Muscle of leg (tissue), 11 donors: ENCODE measurements around the gene CHERP. TPM values are rescaled to one million over a fixed set of nuclear protein-coding genes. Genes with fewer than 3 reads are reported as not detected.
"Not testable (repeated sequence)": the region's sequence is repeated elsewhere in the genome, so short reads cannot be mapped to it uniquely, and the experiment has no call there.

Experiments
- DNase-seq: peaks from one replicate; pipeline ENCODE4 v3.0.0; 2013
- H3K27ac ChIP-seq: one replicate; pipeline ENCODE4 v1.5.1; 2013; ENCODE audit warnings: mild to moderate bottlenecking, low read length, control low read depth
- H3K27me3 ChIP-seq: one replicate; pipeline ENCODE4 v1.6.1; 2013; ENCODE audit warnings: low read length; ENCODE audit not compliant: control insufficient read depth, insufficient read depth
- H3K36me3 ChIP-seq: one replicate; pipeline ENCODE4 v1.6.1; 2013; ENCODE audit warnings: low read length; ENCODE audit not compliant: control insufficient read depth, insufficient read depth
- H3K4me1 ChIP-seq: one replicate; pipeline ENCODE4 v1.6.1; 2013; ENCODE audit warnings: low read length; ENCODE audit not compliant: control insufficient read depth, insufficient read depth
- H3K4me3 ChIP-seq: one replicate; pipeline ENCODE4 v1.5.1; 2013; ENCODE audit warnings: low read length, control low read depth
- H3K9me3 ChIP-seq: replicated peaks from 2 replicates; pipeline ENCODE4 v1.6.1; 2013; ENCODE audit warnings: low read depth, low read length; ENCODE audit not compliant: control insufficient read depth
- WGBS: methylation state at CpG from one replicate; pipeline ENCODE4 v1.1.5; 2013; ENCODE audit warnings: missing lambda C conversion rate; ENCODE audit not compliant: insufficient coverage; 5-methylcytosine and 5-hydroxymethylcytosine counted together
- polyA plus RNA-seq, 8 donors: library from polyadenylated mRNA; unstranded; fragments of 120-200 nt; gene quantifications; one replicate each; pipeline versions ENCODE4 v1.2.1 to v1.2.3, GENCODE V29; 2013; ENCODE audit warnings: inconsistent platforms in 1 of 8, low replicate concordance in 1 of 8; ENCODE audit not compliant: insufficient read length in 8 of 8, insufficient read depth in 1 of 8
- total RNA-seq: library from RNA; stranded (reverse); fragments of 120-200 nt; gene quantifications from one replicate; pipeline ENCODE4 v1.2.4, GENCODE V29; 2013

The CHERP gene
- total and polyA plus RNA-seq, 9 donors: 3.5 to 42.4 (median 35.8) TPM

- not testable (repeated sequence) for H3K4me3 ChIP-seq, H3K27ac ChIP-seq, H3K27me3 ChIP-seq, DNase-seq, H3K9me3 ChIP-seq
- Histone ChIP-seq H3K36me3 (peaks cover 21% of the 10 kb centered on the region), H3K4me1 (peaks cover 18% of the 10 kb centered on the region)
- WGBS: no CpG with 5 or more reads among the region's 6 CpGs
These were observed 1.5 kb upstream of the CHERP start for GRCh38 chr19:16543734-16544133.

- Histone ChIP-seq H3K27ac (peak overlapping the region; percentile 84), H3K36me3 (peaks cover 27% of the 10 kb centered on the region), H3K4me1 (peaks cover 18% of the 10 kb centered on the region), H3K27me3 (no peaks in the 10 kb centered on the region), H3K4me3 (peak overlapping the region; percentile 80), H3K9me3 (no peaks in the 10 kb centered on the region)
- no peak for DNase-seq
- WGBS: 2% methylated on average over 7 of the region's 15 CpGs
These were observed 754 bp upstream of the CHERP start for GRCh38 chr19:16542910-16543472.

GRCh38 chr19:16541526-16542044, 652 bp downstream of the CHERP start:
- Histone ChIP-seq H3K4me3 (peak overlapping the region; percentile 80), H3K27ac (peak overlapping the region; percentile 92), H3K9me3 (no peaks in the 10 kb centered on the region), H3K36me3 (peaks cover 37% of the 10 kb centered on the region), H3K27me3 (no peaks in the 10 kb centered on the region), H3K4me1 (peaks cover 18% of the 10 kb centered on the region)
- DNase-seq: no peak
- 0% methylated on average over 23 of the region's 29 CpGs for WGBS

GRCh38 chr19:16540948-16541347, 1.3 kb downstream of the CHERP start:
- peaks cover 37% of the 10 kb centered on the region for H3K36me3 ChIP-seq
- no peak overlapping the region for H3K27ac ChIP-seq
- 91% methylated on average over 12 of the region's 12 CpGs for WGBS

GRCh38 chr19:16537111-16537510, 5.1 kb downstream of the CHERP start:
- H3K9me3 ChIP-seq: no peaks in the 10 kb centered on the region
- H3K36me3 ChIP-seq: peaks cover 72% of the 10 kb centered on the region
- H3K4me1 ChIP-seq: peaks cover 11% of the 10 kb centered on the region
- no peak overlapping the region for H3K4me3 ChIP-seq
- 89% methylated on average over 13 of the region's 13 CpGs for WGBS
- no peak for DNase-seq
- no peaks in the 10 kb centered on the region for H3K27me3 ChIP-seq
- H3K27ac ChIP-seq: no peak overlapping the region

More at GRCh38 chr19:16540948-16541347, 1.3 kb downstream of the CHERP start:
- H3K4me3 ChIP-seq: peak overlapping the region; percentile 80
- H3K27me3 ChIP-seq: no peaks in the 10 kb centered on the region
- no peak for DNase-seq
- H3K4me1 ChIP-seq: peaks cover 18% of the 10 kb centered on the region
- no peaks in the 10 kb centered on the region for H3K9me3 ChIP-seq

- Histone ChIP-seq H3K27ac (no peak overlapping the region), H3K4me1 (peaks cover 5% of the 10 kb centered on the region), H3K4me3 (no peak overlapping the region), H3K9me3 (no peaks in the 10 kb centered on the region), H3K27me3 (no peaks in the 10 kb centered on the region), H3K36me3 (peaks cover 82% of the 10 kb centered on the region)
- DNase-seq: no peak
- WGBS: 92% methylated on average over 8 of the region's 9 CpGs
These were observed 6.1 kb downstream of the CHERP start for GRCh38 chr19:16536130-16536529.

- Histone ChIP-seq H3K4me1 (no peaks in the 10 kb centered on the region), H3K36me3 (peaks cover 83% of the 10 kb centered on the region), H3K4me3 (no peak overlapping the region), H3K27ac (no peak overlapping the region), H3K27me3 (no peaks in the 10 kb centered on the region), H3K9me3 (no peaks in the 10 kb centered on the region)
- DNase-seq: no peak
- WGBS: 86% methylated on average over 7 of the region's 18 CpGs
These were observed 6.9 kb downstream of the CHERP start for GRCh38 chr19:16535381-16535780.

- no peak for DNase-seq
- Histone ChIP-seq H3K27ac (no peak overlapping the region), H3K9me3 (no peaks in the 10 kb centered on the region), H3K4me3 (no peak overlapping the region), H3K4me1 (no peaks in the 10 kb centered on the region), H3K36me3 (peaks cover 85% of the 10 kb centered on the region), H3K27me3 (no peaks in the 10 kb centered on the region)
- WGBS: 92% methylated on average over 47 of the region's 47 CpGs
These were observed 9.6 kb downstream of the CHERP start for GRCh38 chr19:16532440-16533234.

- H3K36me3 ChIP-seq: peaks cover 90% of the 10 kb centered on the region
- no peak overlapping the region for H3K27ac ChIP-seq
- no peaks in the 10 kb centered on the region for H3K27me3 ChIP-seq
- no peak overlapping the region for H3K4me3 ChIP-seq
- WGBS: 93% methylated on average over 12 of the region's 12 CpGs
- no peaks in the 10 kb centered on the region for H3K4me1 ChIP-seq
- no peaks in the 10 kb centered on the region for H3K9me3 ChIP-seq
- DNase-seq: no peak
These were observed 10.9 kb downstream of the CHERP start for GRCh38 chr19:16531380-16531669.

- Histone ChIP-seq H3K27ac (no peak overlapping the region), H3K36me3 (peaks cover 94% of the 10 kb centered on the region), H3K4me1 (no peaks in the 10 kb centered on the region), H3K27me3 (no peaks in the 10 kb centered on the region), H3K9me3 (no peaks in the 10 kb centered on the region), H3K4me3 (no peak overlapping the region)
- 94% methylated on average over 29 of the region's 43 CpGs for WGBS
- DNase-seq: no peak
These were observed 11.5 kb downstream of the CHERP start for GRCh38 chr19:16530540-16531379.
